GM12878 (cell line): ENCODE data around the gene ATXN1. TPM values are rescaled to one million over a fixed set of nuclear protein-coding genes. Genes with fewer than 3 reads are reported as not detected.

Source experiments
- ATAC-seq: fragments of 200-7000 bp; cut with Tn5 transposase; 3 replicates; pipeline ENCODE4 v1.9.1; 2020; ENCODE audit warnings: mild to moderate bottlenecking, moderate library complexity
- BruUV-seq: library from RNA; stranded (reverse); fragments of 400-500 nt; replicated peaks from 2 replicates; lab custom pipeline; 2021; lab: Mats Ljungman, UMichigan
- CTCF ChIA-PET: fragments of 300-600 bp; sonication (Branson Sonifier 250); formaldehyde crosslinking; extraction: SDS; loops from one replicate; lab custom pipeline; 2021; ENCODE audit warnings: inconsistent platforms; lab: Yijun Ruan, JAX
- POLR2A ChIA-PET: fragments of 350-600 bp; formaldehyde crosslinking; extraction: SDS; loops from one replicate; lab custom pipeline; 2021; ENCODE audit warnings: inconsistent platforms; lab: Charles Lee
- RAD21 ChIA-PET: fragments of 300-600 bp; sonication (Branson Sonifier 250); formaldehyde crosslinking; loops from one replicate; lab custom pipeline; 2023; ENCODE audit warnings: antibody characterized with exemption; ENCODE audit not compliant: unreplicated experiment; lab: Charles Lee
- SMC1A ChIA-PET: fragments of 300-600 bp; sonication (Branson Sonifier 250); formaldehyde crosslinking; loops from one replicate; lab custom pipeline; 2023; ENCODE audit not compliant: unreplicated experiment, uncharacterized antibody; lab: Charles Lee
- DNase-seq: peaks from one replicate; pipeline ENCODE4 v3.0.0-alpha.2; 2011; ENCODE audit warnings: low read depth, low spot score
- FAIRE-seq: peaks from 3 replicates; lab custom pipeline; 2011; peaks lifted over from hg19 to GRCh38; lab: Jason Lieb, UNC
- H2AFZ ChIP-seq: 2 replicates; pipeline ENCODE4 v1.6.0; 2011; ENCODE audit warnings: low read depth, low read length, control low read depth; ENCODE audit not compliant: control insufficient read depth
- H3K27ac ChIP-seq: 2 replicates; pipeline ENCODE4 v1.5.1; 2011; ENCODE audit warnings: control low read depth; ENCODE audit not compliant: control insufficient read depth, insufficient read depth
- H3K27me3 ChIP-seq, 2 experiments: replicated peaks in 1 of 2; 2 replicates each; pipeline versions ENCODE4 v1.6.0 to v1.6.1; 2011; ENCODE audit warnings: low read length in 1 of 2; ENCODE audit not compliant: control insufficient read depth in 2 of 2, insufficient read depth in 2 of 2
- H3K36me3 ChIP-seq, 2 experiments: 2 replicates each; pipeline ENCODE4 v1.5.1; 2011; ENCODE audit warnings: low read length in 1 of 2; ENCODE audit not compliant: control insufficient read depth in 2 of 2, insufficient read depth in 2 of 2
- H3K4me1 ChIP-seq: 2 replicates; pipeline ENCODE4 v1.6.1; 2011; ENCODE audit warnings: mild to moderate bottlenecking, low read length, moderate library complexity, mixed read lengths; ENCODE audit not compliant: control insufficient read depth, insufficient read depth
- H3K4me2 ChIP-seq: 2 replicates; pipeline ENCODE4 v1.6.0; 2011; ENCODE audit warnings: control low read depth; ENCODE audit not compliant: control insufficient read depth, insufficient read depth
- H3K4me3 ChIP-seq: fragments of 200-600 bp; sonication (generic); 2 replicates; pipeline ENCODE4 v1.5.1; 2016
- H3K79me2 ChIP-seq: 2 replicates; pipeline ENCODE4 v1.6.0; 2011; ENCODE audit warnings: low read length; ENCODE audit not compliant: control insufficient read depth, insufficient read depth
- H3K9ac ChIP-seq: 2 replicates; pipeline ENCODE4 v1.8.0; 2011; ENCODE audit warnings: low read length, control low read depth, mixed read lengths; ENCODE audit not compliant: control insufficient read depth, insufficient read depth
- H3K9me3 ChIP-seq: replicated peaks from 3 replicates; pipeline ENCODE4 v1.5.1; 2011; ENCODE audit warnings: mild to moderate bottlenecking, low read length; ENCODE audit not compliant: control insufficient read depth, insufficient read depth
- H4K20me1 ChIP-seq: 2 replicates; pipeline ENCODE4 v1.6.0; 2011; ENCODE audit not compliant: control insufficient read depth, insufficient read depth
- BACH1 ChIP-seq: fragments of 450-650 bp; IDR thresholded peaks from 2 replicates; pipeline ENCODE4 v1.6.1; 2017; ENCODE audit warnings: mild to moderate bottlenecking, borderline replicate concordance
- BCL11A ChIP-seq: IDR thresholded peaks from 2 replicates; pipeline ENCODE4 v1.6.1; 2011; ENCODE audit warnings: low read depth, low read length
- BMI1 ChIP-seq: fragments of 450-650 bp; IDR thresholded peaks from 2 replicates; pipeline ENCODE4 v1.6.1; 2016; ENCODE audit warnings: mild to moderate bottlenecking, moderate library complexity, borderline replicate concordance
- CBFB ChIP-seq: IDR thresholded peaks from 2 replicates; pipeline ENCODE4 v1.6.1; 2016; ENCODE audit warnings: antibody characterized with exemption, low read depth
- CEBPB ChIP-seq, 2 experiments: fragments of 150-350 bp in 1 of 2; IDR thresholded peaks; 2 replicates each; pipeline ENCODE4 v1.6.1; 2012 to 2014; ENCODE audit warnings: low read depth in 2 of 2, low read length in 2 of 2, borderline replicate concordance in 1 of 2, inconsistent platforms in 1 of 2
- FOXM1 ChIP-seq: IDR thresholded peaks from 2 replicates; pipeline ENCODE4 v1.6.1; 2012; ENCODE audit warnings: low read depth, mild to moderate bottlenecking, inconsistent platforms, low read length, moderate library complexity
- GATAD2B ChIP-seq: fragments of 450-650 bp; conservative IDR thresholded peaks from 2 replicates; pipeline ENCODE4 v1.6.1; 2017; ENCODE audit warnings: low read depth, mild to moderate bottlenecking, moderate library complexity
- IKZF1 ChIP-seq: fragments of 450-650 bp; conservative IDR thresholded peaks from 2 replicates; pipeline ENCODE4 v1.6.1; 2017; ENCODE audit warnings: antibody characterized with exemption, mild to moderate bottlenecking
- IRF4 ChIP-seq: IDR thresholded peaks from 2 replicates; pipeline ENCODE4 v1.6.1; 2011; ENCODE audit warnings: low read depth, low read length
- MLLT1 ChIP-seq: fragments of 450-650 bp; IDR thresholded peaks from 2 replicates; pipeline ENCODE4 v1.6.1; 2016; ENCODE audit warnings: mild to moderate bottlenecking
- NR2C2 ChIP-seq: IDR thresholded peaks from 2 replicates; pipeline ENCODE4 v1.6.1; 2011; ENCODE audit warnings: borderline replicate concordance, low read depth; ENCODE audit not compliant: control insufficient read depth, insufficient read length
- PKNOX1 ChIP-seq: fragments of 450-650 bp; IDR thresholded peaks from 2 replicates; pipeline ENCODE4 v1.6.1; 2016; ENCODE audit warnings: mild to moderate bottlenecking
- PML ChIP-seq: IDR thresholded peaks from 2 replicates; pipeline ENCODE4 v1.6.1; 2012; ENCODE audit warnings: low read length, inconsistent platforms
- RBBP5 ChIP-seq: fragments of 200-600 bp; sonication (generic); conservative IDR thresholded peaks from 2 replicates; pipeline ENCODE4 v1.6.1; 2016
- STAT3 ChIP-seq: IDR thresholded peaks from 2 replicates; pipeline ENCODE4 v1.6.1; 2011; ENCODE audit warnings: low read depth, low read length, improper control_type of control experiment
- USF1 ChIP-seq: IDR thresholded peaks from 2 replicates; pipeline ENCODE4 v1.6.1; 2011; ENCODE audit warnings: borderline replicate concordance, low read depth, mild to moderate bottlenecking, moderate library complexity, mixed read lengths, low read length; ENCODE audit not compliant: insufficient read depth; ENCODE audit errors: extremely low read length
- ZNF217 ChIP-seq: fragments of 450-650 bp; IDR thresholded peaks from 2 replicates; pipeline ENCODE4 v1.6.1; 2017; ENCODE audit warnings: antibody characterized with exemption, mild to moderate bottlenecking
- WGBS: methylation state at CpG from one replicate; pipeline ENCODE4 v1.1.6; 2016; ENCODE audit warnings: low lambda C conversion rate; ENCODE audit not compliant: insufficient replicate concordance, insufficient coverage; ENCODE audit errors: missing lambda C conversion rate; 5-methylcytosine and 5-hydroxymethylcytosine counted together
- in situ Hi-C: fragments of 300-500 bp; cut with MboI; formaldehyde crosslinking; loops from 9 replicates; pipeline ENCODE4 v1.14.3; 2018; ENCODE audit warnings: mixed read lengths
- intact Hi-C: fragments of 100-400 bp; cut with micrococcal nuclease; formaldehyde crosslinking; loops from one replicate; pipeline ENCODE4 v1.14.2; 2022; ENCODE audit not compliant: unreplicated experiment
- polyA plus RNA-seq, 11 experiments: library from polyadenylated mRNA; depleted of rRNA in 4 of 11; unstranded in 6 of 11; stranded (reverse) in 5 of 11; fragments of >200 nt; fragmentation: Nextera tagmentation in 4 of 11; fragmentation: Illumina TruSeq in 1 of 11; extraction: Ambion mirVana in 4 of 11; extraction: Trizol in 1 of 11; gene quantifications; 1 replicate in 1 of 11; 2 replicates in 10 of 11; pipeline versions ENCODE4 v1.2.1 to v1.2.3, GENCODE V29; 2011 to 2016; ENCODE audit warnings: inconsistent platforms in 2 of 11, missing spikeins in 2 of 11, low read depth in 1 of 11
- total RNA-seq, 4 experiments: library from RNA; depleted of rRNA in 3 of 4; stranded (reverse); fragments of >200 nt in 3 of 4; fragmentation: Illumina TruSeq in 1 of 4; extraction: Trizol in 1 of 4; gene quantifications; 2 replicates each; pipeline versions ENCODE4 v1.2.1 to v1.2.3, GENCODE V29; 2013 to 2021
- TF ChIP-seq, protein P1 (sequence below): IDR thresholded peaks from 2 replicates; pipeline ENCODE4 v1.6.1; 2011; ENCODE audit warnings: borderline replicate concordance, low read depth, mild to moderate bottlenecking, moderate library complexity, low read length; ENCODE audit not compliant: insufficient read depth, poor library complexity, severe bottlenecking

Gene ATXN1
- total and polyA plus RNA-seq, 10 of the 15 experiments (the other 5 are each of a cell fraction or from before 2014, with no cell fraction given), result 12.2 to 51.2 (median 20.5) TPM

DNA sequence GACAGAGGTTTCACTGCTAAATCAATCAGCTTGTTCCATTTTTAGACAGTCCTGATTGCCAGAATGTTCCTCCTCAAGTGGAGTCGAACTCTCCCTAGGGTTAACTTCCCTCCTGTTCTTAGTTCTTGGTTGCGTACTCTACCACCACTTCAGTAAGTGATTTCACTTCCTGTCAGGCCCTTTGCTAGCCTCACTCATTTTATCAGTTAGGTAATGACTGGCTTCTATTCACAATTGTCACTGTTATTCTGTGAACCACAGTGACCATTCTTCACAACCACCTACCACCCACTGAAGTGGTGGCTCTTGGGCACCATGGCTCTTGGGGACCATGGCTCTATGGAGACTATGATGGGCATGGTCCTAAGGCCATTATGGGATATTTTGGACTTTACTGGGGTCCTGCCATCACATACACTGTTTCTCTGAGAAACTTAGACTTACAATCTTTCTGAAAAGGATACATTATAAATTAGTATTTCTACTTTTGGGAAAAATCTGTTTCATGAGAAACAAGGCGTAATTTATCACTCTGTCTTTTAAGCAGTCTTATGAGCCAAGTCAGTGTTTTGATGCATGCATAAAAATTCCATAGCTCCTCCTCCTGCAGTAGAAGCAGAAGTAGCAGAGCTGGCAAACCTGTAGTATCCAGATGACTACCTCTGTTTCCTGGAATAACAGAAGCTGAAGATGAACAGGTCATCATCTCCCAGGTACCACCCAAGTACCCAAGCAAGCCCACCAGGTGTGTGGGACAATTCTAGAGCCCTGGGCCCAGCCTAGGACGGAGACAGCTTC lies 66.3 kb downstream of the ATXN1 start:
- SMC1A ChIA-PET, result interaction anchor here (1.0 to 3.0 kb wide), 10 partner anchors 10 to 184 kb away, joined by 3 to 11 read pairs (median 4); no protein-coding TSS in a partner anchor
- RAD21 ChIA-PET, result interaction anchor here (1.2 to 1.5 kb wide), 2 partner anchors 67 to 98 kb away, joined by 3 to 5 read pairs; partner anchors contain the start of gene ATXN1
- WGBS, result 58% methylated on average over 4 of the region's 4 CpGs
- no peaks in the 10 kb centered on the region for H3K36me3 ChIP-seq
- no peaks in the 10 kb centered on the region for H3K9me3 ChIP-seq
- CTCF ChIA-PET, result interaction anchor here (0.7 to 1.2 kb wide), 3 partner anchors 26 to 183 kb away, joined by 3 read pairs; no protein-coding TSS in a partner anchor
- ATAC-seq, result peak; percentile 63
- no peaks in the 10 kb centered on the region; the same call in none of the 2 replicates for H3K79me2 ChIP-seq
- no peak overlapping the region for H3K9ac ChIP-seq
- intact Hi-C loops (loop anchor here (5.0 kb wide), 3 partner anchors 58 to 103 kb away; partner anchors contain the start of gene ATXN1), in situ Hi-C loops (no loop called here)
- POLR2A ChIA-PET, result no interaction called here
- peaks cover 30% of the 10 kb centered on the region for H3K4me1 ChIP-seq
- FAIRE-seq, result peak; percentile 41
- no peak overlapping the region for H2AFZ ChIP-seq
- no peak overlapping the region for H3K4me2 ChIP-seq
- H3K4me3 ChIP-seq, result no peak overlapping the region
- no peak for DNase-seq
- no peaks in the 10 kb centered on the region for H4K20me1 ChIP-seq
- no TSS peak for BruUV-seq
- no peaks in the 10 kb centered on the region for H3K27me3 ChIP-seq
- no peak overlapping the region for H3K27ac ChIP-seq
- TF ChIP-seq BACH1, result peak; percentile 63
- 0 out of 2 replicates have a peak, but pooled peaks have one; percentile 75 for TF ChIP-seq IRF4
- peak; percentile 41; the same call in 1 of the 2 replicates for TF ChIP-seq FOXM1
- no peak for TF ChIP-seq RBBP5
- no peak for TF ChIP-seq MLLT1
- no peak for TF ChIP-seq USF1
- 0 out of 2 replicates have a peak, but pooled peaks have one; percentile 60 for TF ChIP-seq STAT3
- no peak for TF ChIP-seq CEBPB (IDR thresholded peaks at IDR 0.05; ENCODE audit: borderline replicate concordance in 1 of 2, low read depth in 2 of 2, low read length in 2 of 2)
- peak; percentile 40; the same call in 1 of the 2 replicates for TF ChIP-seq CBFB
- TF ChIP-seq IKZF1, result peak; percentile 49; the same call in 1 of the 2 replicates
- TF ChIP-seq NR2C2, result no peak
- TF ChIP-seq, protein P1, sequence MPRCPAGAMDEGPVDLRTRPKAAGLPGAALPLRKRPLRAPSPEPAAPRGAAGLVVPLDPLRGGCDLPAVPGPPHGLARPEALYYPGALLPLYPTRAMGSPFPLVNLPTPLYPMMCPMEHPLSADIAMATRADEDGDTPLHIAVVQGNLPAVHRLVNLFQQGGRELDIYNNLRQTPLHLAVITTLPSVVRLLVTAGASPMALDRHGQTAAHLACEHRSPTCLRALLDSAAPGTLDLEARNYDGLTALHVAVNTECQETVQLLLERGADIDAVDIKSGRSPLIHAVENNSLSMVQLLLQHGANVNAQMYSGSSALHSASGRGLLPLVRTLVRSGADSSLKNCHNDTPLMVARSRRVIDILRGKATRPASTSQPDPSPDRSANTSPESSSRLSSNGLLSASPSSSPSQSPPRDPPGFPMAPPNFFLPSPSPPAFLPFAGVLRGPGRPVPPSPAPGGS, result peak; percentile 40
- TF ChIP-seq BMI1, result peak; percentile 56; the same call in 1 of the 2 replicates
- TF ChIP-seq BCL11A, result peak; percentile 72
- 0 out of 2 replicates have a peak, but pooled peaks have one; percentile 36 for TF ChIP-seq GATAD2B
- peak; percentile 21; the same call in 1 of the 2 replicates for TF ChIP-seq PKNOX1
- TF ChIP-seq ZNF217, result 0 out of 2 replicates have a peak, but pooled peaks have one; percentile 52
- TF ChIP-seq PML, result no peak
